ENCODE measurements around the gene SH3RF1.
A peak's percentile ranks its signal among the peaks of the same experiment; 100 is the strongest.

SH3RF1 gene

DNA sequence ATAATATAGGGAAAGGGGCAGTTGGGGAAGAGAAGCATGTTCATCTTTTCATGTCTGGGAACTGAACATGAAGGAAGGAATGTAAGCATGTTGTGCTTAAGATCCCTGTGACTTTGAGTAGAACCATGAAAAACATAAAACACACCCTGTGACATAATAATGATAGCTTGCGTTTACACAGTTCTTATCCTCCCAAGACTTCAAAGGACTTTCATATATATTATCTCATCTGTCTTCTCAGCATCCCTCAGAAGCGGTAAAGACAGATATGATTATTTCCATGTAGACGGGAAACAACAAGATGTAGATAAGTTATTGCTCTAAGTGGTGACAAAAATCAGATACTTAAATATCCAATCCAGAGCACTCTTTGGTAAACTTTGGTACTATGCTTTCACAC, 3.3 kb upstream of the SH3RF1 start:
- no peak for DNase-seq

DNA sequence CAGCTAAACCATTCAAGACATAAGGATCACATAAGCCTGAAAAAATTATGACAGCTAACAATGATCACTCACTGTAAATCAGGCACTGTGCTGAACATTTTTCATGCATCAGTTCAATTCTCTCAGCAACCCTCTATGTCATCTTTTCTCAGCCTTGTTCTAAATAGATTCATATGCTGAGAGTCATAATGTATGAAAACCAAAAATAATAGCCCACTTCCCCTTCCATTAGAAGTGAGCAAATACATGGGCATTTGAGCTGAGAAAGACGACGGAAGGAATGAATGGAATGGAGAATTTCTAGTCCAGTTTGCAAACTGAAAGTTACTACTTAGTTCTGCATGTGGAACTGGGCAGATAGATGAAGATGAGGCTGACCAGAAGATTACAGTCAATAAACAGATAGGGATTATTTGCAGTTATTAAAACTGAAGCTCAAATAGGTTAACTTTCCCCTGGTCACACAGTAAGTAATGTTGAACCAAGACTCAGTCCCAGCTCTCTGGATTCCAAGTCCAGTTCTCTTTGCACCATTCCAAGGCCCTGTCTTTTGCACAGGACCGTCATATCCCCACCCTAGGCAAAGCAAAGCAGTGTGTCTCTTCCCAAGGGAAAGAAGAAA, 1.6 kb upstream of the SH3RF1 start:
- DNase-seq, result peak; percentile 90

DNA sequence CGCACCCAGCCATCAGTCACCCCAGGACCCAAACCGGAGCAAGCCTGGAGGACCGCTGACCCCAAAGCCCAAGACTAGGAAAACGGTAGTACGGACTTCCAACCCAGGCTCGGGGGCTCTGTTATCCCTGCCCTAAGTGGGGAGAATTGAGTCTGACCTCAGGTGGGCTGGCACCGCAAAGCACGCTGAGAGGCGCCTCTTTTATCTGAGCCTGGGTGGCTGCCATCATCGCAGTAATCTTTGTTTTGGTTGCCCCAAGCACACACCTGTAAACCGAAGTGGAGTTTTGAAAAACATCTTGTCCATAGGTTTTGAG, 894 bp upstream of the SH3RF1 start:
- DNase-seq, result no peak

DNA sequence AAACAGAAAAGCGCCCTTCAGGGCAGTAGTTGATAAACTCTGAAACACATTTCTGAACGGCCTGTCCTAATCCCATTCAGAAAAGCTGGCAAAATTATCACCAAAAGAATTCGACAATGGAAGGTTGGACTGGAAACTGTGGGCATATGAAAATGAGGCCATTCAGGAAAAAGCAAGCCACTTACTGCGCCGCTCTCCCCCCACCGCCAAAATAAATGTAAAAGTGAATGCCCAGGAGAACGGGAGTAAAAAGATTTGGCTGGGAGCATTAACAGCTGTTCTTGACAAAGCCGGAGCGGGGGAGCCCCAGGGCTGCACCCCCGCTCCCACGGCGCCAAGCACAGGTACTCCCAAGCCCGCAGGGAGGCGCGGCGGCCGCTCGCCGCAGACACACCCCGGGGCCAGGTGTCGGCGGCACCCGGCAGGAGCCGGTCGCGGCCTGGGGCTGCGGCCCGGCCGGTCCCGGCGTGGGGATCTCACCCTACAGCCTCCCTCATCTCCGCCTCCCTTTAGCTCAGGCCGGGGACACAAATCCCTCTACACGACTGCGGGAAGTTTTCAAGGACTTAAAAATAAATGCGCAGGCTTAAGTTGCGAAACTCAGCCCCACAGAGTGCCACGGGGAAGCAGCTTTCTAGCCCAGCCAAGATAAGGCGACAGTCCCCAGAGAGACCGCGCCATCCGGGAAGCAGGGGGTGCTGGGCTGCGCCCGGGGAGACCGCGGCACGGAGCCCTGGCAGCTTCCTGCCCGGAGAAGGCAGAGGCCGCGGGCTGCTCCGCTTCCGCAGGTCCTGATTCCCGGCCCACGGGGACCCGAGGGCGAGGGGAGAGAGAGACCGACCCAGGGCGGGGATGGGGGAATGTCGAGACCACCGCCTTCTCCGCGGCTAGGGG, 593 bp downstream of the SH3RF1 start:
- DNase-seq, result peak; percentile 13

DNA sequence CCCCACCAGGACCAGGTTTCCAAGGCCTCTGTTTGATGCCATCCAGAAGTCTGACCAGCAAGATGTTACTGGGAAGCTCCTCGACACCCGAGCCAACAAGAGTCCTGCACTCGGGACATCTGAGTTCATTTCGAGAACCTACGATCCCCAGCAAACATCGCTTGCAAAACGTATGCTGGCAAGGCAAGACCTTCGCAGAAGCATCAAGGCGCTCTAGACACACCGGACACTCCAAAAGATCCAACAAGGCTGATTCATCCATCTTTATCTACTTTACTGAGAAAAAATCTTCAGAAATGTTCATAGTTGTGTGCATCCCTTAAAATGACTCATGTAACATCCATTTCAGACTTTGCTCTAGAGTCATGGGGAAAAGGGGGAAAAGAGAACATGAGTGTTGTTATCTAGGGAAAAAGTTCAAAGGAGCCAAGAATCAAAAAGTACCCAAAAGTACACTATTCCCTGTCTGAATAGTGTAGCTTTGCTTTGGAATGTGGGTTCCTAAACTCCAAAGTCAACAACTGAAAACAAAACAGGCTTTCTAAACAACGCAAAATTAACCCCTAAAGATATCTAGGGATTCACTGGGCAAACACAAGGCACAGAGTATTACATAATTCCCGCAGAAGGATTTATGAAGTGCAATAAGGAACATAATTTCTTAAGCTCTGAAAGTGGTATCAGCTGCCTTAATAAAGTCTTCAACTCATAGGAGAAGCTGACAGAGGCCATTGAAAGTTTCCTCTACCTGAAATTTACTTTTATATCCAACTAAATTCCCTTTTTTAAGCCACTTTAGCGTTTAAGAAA, 1.6 kb downstream of the SH3RF1 start:
- DNase-seq, result peak; percentile 89

DNA sequence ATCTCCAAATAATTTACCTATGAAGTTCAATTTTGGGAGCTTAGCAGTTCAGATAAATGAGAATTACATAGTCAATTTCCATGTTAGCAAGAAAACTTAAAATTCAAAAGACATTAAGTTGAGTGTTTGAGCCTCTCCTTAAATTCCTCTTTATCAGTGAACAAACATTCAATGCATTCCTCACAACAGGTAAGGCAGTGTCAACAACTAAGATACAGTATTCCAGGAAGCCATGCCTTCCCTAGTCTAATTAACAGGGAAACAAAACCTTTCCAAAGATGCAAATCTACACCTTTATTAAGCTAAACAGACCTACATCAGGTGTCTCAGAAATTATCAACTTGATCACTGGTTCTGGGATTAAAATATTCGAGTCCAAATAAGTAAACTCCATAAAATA, 3.7 kb downstream of the SH3RF1 start:
- DNase-seq, result no peak

DNA sequence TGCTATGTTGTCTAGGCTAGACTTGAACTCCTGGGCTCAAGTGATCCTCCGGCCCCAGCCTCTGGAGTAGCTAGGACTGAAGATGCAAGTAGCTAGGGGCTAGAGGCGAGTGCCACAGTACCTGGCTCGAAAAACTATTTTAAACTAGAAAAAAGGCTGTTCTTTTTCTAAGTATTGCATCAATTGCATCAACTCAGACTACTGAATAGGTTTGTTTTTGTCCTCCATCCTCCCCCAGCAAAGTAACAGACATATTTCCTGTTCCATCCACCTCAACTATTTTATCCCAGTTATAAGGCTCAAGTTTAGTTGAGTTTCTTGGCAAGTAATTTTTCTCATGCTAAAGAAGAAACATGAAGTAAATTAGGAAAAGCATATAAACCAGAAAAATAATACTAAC, 4.1 kb downstream of the SH3RF1 start:
- DNase-seq, result peak; percentile 46

DNA sequence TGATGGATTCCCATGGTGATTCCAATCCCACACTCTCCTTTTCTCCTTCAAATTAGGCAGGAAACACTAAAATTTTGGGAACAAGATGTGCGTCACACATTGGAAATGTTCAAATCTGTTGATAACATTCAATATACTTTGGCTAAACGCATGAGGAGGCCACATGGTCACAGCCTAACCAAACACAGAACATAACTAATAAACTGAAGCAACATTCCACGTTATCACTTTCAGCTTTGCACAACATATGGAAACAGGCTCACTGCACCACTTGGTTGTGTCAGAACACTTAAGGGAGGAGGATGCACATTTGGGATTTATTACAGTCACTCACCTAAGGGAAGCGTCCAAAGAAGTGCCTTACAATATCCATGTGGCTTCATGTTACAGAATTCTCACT, 4.7 kb downstream of the SH3RF1 start:
- no peak for DNase-seq

DNA sequence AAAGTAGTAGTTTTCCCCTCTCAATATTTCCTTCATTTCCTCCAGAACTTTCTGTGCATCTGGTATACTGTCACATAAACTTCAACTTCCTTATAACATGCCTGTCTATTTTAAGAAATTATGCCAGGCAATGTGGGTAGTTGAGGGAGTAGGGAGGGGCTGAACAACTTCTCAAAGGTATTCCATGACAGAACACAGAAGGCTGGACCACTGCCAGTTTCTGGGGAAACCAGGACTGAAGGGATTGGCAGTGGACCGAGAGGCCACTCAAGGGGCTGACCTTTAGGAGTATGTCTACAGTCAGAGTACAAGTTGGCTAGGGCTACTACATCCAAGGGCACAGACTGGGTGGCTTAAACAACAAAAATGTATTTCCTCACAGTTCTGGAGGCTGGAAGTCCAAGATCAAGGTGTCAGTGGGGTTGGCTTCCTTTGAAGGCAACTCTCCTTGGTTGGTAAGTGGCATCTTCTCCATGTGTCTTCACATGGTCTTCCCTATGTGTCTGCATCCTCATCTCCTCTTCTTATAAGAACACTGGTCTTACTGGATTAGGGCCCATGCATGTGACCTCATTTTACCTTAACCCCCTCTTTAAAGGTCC, 6.9 kb downstream of the SH3RF1 start:
- no peak for DNase-seq

DNA sequence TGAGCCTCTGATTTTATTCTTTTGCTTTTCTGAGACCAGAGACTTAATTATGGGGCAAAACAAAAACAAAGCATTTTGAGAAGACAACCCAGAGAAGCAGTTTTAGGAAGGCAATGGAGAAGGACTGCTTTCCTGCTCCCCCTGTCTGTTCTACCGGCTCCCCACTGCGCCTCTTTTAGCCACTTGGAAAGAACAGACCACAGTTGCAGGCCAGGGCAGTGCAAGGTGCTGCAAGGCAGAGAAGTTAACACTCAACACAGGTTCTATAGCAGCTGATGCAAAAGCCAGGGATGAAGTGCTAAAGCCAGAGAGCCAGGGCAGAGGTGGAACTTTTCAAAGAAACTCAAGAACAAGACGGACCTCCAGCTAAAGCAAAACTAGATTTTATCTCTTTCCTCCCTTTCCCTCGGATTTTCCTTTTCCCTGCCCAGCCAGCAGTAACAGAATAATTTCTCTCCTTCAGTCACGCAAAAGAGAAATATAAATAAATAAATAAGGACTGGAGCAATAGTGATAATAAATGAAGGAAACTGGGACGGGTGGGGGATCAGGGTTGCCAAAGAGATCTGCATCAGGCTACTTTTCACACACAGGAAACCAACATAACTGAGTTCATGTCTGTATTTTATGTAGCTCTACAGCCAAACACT, 10.4 kb downstream of the SH3RF1 start:
- DNase-seq, result no peak

DNA sequence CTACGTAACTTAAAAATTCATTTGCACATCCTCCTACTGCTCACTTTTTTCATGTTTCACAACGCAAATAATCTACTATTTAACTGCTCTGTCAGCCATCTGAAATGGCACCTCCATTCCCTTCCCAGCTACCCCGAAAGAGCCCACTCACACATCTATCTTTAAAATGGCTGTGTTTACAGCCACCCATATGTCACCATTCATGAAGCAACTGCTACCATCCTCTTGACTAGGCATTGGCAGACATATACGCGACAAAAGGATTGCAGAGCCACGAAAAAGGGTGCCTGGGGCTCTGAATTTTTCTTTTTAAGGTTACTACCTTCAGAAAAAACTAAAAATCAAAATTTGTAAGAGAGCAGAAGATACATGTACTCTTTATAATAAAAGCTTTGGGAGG, 11.5 kb downstream of the SH3RF1 start:
- no peak for DNase-seq

DNA sequence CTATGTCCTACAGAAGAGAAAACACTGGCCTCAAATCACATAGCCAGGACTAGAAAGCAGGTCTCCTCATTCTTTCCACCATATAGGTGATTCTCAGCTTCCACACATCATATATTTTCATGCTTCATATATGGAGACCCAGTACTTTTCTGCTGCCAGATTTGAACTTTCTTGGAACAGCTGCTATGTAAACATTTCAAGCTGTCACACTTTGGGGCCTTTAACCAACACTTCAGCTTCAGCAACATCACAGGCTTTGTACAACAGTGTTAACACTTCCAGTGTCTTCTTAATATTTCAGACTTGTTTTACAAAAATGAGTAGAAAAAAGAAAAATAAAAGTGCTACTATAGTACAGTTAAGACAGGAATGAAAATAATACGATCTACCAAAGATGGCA, 12.6 kb downstream of the SH3RF1 start:
- DNase-seq, result no peak

DNA sequence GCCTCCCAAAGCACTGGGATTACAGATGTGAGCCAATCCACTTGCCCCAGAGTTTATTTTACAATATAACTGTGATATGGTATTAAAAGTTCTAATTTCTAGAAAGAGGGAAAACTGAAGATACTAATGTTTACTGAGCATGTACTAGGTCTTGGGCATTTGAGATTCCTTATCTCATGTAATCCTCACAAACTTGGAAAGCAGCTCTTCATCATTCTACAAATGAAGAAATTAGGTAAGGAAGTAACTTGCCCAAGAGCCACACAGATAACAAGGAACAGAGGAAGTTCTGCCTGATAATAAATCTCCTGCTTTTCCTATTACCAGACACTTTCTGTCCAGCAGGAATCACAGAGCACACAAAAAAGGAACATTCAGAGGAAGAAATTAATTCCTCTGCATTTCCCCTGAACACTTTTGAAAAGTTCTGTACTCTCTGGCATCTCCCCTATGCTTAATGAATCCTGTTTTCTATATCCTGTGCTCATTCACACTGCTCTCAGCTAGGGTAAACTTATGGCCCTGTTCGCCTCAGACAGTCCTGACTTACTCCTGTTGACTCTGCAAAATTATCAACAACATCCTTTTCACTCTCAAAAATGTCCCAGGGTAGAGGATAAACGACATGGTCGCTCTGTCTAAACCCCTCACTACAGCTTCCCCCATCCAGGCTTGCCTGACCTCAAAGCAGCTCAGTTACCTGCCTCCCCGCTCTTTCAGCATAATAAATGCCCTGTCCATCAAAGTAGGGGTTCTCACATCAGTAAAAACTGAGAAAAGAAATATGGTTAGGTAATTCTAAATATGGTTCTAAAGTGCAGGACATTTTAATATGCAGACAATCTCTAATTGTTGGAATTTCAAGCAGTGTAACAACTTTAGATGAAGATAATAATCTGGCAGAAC, 13.6 kb downstream of the SH3RF1 start:
- no peak for DNase-seq

DNA sequence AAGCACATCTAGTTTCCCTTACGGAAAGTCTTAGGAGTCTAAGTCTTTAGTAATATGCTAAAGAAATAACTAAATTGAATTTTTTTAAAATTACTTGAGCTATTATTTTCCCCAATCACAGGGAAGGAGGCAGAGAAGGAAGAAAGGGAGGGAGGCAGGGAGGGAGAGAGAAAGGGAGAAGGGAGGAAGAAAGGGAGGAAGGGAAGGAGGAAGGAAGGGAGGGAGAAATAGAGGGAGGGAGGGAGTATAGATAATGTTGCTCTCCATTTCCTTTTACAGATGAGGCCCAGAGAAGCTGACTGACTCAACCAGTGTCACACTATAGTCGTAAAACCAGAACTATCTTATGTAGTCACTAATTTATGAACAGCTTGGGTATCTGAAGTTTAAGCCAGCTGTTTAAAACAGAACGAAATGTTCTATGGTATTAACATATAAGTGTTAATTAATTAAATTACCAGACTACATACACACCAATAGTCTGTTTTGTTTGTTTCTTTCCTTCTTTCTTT, 14.6 kb downstream of the SH3RF1 start:
- no peak for DNase-seq

DNA sequence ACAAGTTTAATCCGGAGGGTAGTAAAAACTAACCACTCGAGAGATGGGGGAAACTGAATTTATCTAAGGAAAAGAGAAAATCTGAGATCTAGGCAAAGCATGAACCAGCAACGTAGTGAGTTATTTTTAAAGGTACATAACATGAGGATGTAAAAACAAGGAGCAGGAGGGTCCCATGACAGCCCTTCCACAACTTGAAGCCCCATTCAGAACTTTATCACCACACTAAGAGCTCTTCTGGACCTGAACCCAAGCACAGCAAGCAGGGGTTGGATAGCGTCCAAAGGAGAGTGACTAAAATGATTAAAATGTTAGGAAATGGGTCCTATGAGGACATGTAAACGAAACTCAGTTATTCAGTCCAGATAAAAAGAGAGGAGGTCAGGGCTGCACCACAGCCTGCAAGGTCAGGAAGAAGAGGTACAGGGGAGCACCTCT, 16.2 kb downstream of the SH3RF1 start:
- DNase-seq, result peak; percentile 83

DNA sequence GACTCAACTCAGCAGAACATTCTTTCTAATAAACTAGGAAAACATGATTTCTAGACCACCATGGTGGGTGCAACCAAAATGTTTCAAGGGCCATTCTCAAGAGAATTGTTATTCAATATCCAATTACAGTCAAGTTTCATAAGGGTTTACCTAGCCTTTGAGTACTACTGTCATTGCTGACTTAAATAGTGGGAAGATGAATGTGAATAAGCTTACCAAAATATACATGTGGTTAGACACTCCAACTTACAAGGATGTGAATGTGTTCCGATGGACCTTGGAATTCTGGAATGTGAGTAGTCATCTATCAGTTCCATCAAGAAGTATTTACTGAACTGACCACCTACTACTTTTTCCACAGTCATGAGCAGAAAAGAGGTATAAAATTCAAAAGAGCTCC, 16.9 kb downstream of the SH3RF1 start:
- peak; percentile 98 for DNase-seq

DNA sequence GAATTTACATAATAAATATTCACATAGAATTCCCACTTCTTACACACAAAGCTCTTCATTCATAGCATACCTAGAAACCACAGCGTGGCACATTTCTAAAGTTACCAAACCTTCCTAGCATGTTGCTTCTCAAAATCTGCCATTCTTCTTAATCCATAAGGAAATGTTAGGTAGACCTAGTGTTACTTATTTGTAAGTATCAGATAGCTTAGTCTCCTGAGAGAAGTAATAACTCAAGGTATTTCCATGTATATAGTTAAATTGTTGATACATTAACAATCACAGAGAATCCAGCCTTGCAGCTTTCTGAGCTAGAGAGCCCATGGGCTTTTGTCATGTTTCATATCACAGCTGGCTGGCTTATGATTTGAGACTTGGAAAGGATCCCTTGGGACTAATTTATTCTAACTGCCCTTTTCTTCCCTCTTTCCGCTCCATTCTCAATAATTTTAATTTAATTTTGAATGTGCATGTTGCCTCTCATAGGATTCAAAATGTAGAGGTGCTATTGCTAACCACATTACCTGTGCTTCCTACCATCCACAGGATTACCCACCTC, 17.6 kb downstream of the SH3RF1 start:
- DNase-seq, result peak; percentile 36

DNA sequence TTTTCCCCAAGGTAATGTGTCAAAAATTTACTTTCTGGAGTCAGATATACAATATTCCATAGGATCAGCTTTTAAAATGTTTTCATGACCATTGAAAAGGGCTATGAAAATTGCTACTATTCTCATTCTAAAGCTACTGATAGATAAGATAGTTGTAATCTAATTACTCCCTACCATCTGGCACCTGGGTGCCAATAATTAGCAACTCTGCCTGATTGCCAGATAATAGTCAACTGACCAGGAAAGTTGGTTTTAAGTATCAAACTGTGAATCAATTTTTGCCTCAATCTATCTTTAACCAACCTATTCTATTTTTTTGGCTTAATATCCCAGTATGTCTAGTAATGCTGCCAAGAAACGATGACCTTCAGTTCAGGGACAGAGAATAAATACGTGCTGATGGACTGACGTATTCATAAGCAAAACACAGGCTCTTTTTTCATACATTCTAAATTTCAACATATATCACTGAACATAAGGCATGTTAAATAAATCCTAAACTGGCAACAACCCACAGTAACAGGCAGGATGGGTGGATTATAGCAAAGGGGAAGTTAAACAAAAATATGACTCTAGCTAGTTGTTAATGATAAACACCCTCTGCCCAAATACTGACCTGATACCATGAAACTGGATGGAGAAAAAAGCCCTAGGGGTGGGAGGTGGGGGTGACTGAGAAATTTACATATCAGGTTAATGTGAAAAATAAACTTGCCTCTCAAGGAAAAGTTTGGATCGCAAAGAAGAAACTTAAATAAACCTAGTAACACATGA, 18.2 kb downstream of the SH3RF1 start:
- DNase-seq, result peak; percentile 46

DNA sequence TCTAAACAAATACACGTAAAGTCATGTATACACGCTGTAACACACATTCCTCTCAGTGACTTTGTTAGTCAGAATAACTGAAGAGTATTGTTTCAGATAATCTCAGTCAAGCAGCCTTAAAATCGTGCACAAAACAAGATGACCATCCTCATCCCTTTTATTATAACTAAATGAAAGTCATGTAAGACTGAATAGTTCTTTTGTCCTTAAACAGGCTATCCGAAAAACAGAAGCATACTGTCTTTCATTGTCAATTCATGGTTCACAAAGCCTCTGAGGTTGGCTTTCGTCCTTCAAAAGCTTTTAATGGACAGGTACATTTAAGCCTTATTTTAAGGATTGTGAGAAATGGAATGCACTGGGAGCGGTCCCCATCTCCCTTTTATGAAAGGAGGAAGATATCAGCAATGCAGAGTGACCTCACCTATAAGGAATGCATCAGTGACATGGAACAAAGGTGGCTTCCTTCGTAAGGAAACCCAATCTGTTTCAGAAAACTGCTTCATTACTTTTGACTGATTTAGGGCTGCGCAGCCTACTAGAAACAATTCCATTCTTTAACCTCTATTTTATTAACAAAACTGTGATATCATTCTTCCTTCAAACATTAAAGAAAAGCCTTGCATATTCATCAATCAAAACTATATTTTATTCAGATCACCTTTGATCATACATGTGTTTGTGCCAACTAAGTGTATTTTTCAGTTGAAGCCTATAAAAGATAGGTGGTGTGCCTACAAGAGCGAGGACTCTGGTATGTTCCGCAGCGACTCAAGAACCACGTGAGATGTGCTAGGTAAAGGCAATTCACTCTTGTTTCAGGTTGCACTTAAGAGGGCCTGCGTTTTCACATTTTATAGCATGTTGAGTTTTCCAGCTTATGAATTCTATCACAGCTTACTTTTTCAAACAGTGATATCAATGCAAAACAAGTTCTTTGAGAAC, 19.2 kb downstream of the SH3RF1 start:
- peak; percentile 12 for DNase-seq

Data from fibroblast of upper back skin (primary cell).